GM06990 (cell line): ENCODE data around the gene NPTX1.

ENCODE experiments used
- DNase-seq: peaks from one replicate; pipeline ENCODE4 v3.0.0-alpha.2; 2011; ENCODE audit not compliant: insufficient read length; ENCODE audit errors: extremely low read depth
- H3K27me3 ChIP-seq: replicated peaks from 2 replicates; pipeline ENCODE4 v1.6.0; 2011; ENCODE audit warnings: low read length; ENCODE audit not compliant: control insufficient read depth, insufficient read depth
- H3K36me3 ChIP-seq: 2 replicates; pipeline ENCODE4 v1.5.1; 2011; ENCODE audit warnings: low read length; ENCODE audit not compliant: control insufficient read depth, insufficient read depth
- H3K4me3 ChIP-seq: replicated peaks from 2 replicates; pipeline ENCODE4 v1.5.1; 2011; ENCODE audit warnings: low read depth, mild to moderate bottlenecking, control low read depth, low read length
- TF ChIP-seq, protein P1 (sequence below): IDR thresholded peaks from 2 replicates; pipeline ENCODE4 v1.5.1; 2011; ENCODE audit warnings: low read length, control low read depth, mild to moderate bottlenecking, inconsistent platforms; ENCODE audit not compliant: insufficient read depth, poor library complexity, severe bottlenecking

The NPTX1 gene

GRCh38 chr17:80427366-80428282, 48.8 kb downstream of the NPTX1 start:
- DNase-seq: peak; percentile 9
- H3K36me3 ChIP-seq: no peaks in the 10 kb centered on the region
- H3K27me3 ChIP-seq: no peaks in the 10 kb centered on the region
- TF ChIP-seq, protein P1, sequence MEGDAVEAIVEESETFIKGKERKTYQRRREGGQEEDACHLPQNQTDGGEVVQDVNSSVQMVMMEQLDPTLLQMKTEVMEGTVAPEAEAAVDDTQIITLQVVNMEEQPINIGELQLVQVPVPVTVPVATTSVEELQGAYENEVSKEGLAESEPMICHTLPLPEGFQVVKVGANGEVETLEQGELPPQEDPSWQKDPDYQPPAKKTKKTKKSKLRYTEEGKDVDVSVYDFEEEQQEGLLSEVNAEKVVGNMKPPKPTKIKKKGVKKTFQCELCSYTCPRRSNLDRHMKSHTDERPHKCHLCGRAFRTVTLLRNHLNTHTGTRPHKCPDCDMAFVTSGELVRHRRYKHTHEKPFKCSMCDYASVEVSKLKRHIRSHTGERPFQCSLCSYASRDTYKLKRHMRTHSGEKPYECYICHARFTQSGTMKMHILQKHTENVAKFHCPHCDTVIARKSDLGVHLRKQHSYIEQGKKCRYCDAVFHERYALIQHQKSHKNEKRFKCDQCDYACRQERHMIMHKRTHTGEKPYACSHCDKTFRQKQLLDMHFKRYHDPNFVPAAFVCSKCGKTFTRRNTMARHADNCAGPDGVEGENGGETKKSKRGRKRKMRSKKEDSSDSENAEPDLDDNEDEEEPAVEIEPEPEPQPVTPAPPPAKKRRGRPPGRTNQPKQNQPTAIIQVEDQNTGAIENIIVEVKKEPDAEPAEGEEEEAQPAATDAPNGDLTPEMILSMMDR: no peak
- no peak overlapping the region for H3K4me3 ChIP-seq

GRCh38 chr17:80426671-80427326, 49.6 kb downstream of the NPTX1 start:
- TF ChIP-seq, protein P1: peak; percentile 98
- H3K4me3 ChIP-seq: no peak overlapping the region
- H3K36me3 ChIP-seq: no peaks in the 10 kb centered on the region
- H3K27me3 ChIP-seq: no peaks in the 10 kb centered on the region
- peak; percentile 72 for DNase-seq

DNA sequence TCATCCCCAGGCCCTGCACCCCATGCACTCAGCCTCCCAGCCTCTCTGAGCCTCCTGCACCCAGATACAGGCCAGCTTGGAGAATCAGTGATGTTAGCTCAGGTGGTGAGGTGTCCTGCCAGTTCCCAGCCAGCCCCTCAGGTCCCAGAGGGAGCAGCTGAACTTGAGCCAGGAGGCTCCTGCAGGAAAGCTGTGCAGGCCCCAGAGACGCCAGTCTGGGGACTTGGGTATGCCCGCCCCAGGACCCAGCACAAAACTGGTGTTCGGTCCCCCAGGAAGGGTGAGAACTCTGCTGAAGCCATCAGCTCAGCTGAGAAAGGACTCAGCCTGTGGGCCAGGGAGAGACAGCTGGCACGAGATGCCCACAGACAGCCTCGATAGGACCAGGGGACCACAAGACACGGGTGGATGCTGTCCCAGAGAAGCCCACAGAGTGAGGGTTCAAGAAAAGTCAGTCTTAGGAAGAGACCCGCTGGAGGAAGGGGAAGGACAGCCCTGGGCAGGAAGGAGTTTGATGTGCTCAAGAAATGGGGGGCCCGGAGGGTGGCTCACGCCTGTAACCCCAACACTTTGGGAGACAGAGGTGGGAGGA, 50.5 kb downstream of the NPTX1 start:
- Histone ChIP-seq H3K4me3 (no peak overlapping the region), H3K27me3 (no peaks in the 10 kb centered on the region), H3K36me3 (no peaks in the 10 kb centered on the region)
- TF ChIP-seq, protein P1: no peak
- DNase-seq: no peak

DNA sequence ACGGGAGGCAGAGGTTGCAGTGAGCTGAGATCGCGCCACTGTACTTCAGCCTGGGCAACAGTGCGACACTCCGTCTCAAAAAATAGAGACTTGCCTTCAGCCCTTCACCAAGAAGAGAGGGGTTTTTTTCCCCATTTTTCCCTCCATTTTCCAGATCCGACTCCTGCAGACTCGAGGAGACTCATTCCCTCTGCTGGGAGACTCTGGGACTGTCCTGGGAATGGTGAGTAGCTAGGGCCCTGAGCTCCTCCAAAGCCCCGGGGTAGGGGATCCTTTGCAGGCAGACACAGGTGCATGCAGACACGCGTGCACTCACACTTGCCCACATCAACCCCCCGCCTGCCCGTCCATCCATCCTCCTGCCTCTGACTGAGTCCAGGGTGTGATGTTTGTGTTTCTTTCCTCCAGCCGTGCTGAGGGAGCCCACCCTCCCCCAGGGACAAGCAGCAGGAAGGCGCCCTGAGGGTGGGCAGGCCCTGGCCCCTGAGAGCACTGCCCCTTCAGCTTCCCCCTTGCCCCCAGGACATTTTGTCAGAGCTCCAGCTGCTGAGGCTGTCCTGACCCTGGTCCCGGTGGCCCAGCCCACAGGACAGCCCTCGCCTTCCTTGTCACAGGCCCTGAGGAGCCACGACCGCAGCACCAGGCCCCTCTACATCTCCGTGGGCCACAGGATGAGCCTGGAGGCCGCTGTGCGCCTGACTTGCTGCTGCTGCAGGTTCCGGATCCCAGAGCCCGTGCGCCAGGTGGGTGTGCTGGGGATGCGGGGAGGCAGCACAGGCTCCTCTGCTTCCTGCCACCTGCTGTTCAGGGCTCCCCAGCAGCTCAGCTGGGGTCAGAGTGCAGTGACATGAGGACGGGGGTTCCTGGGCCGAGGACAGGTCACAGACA, 51.3 kb downstream of the NPTX1 start:
- DNase-seq: no peak
- TF ChIP-seq, protein P1: no peak
- Histone ChIP-seq H3K4me3 (no peak overlapping the region), H3K36me3 (no peaks in the 10 kb centered on the region), H3K27me3 (no peaks in the 10 kb centered on the region)

DNA sequence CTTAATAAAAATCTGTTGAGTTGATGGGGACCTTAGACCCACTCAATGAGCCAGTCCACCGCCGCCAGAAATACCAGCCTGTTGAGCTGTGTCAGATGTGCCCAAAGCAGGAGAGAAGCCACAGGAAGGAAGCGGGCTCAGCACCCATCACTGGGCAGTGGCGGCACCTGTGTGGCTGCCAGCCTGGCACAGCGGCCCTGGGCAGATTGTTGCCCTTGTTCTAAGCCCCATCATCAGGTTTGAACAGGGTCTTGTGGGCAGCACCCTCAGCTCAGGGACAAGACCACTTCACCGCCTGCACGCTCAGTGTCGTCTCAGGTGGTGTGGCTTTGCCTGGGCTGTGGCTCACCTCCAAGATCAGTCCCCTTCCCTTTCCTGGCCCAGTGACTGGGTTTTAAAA, 52.1 kb downstream of the NPTX1 start:
- TF ChIP-seq, protein P1: no peak
- H3K27me3 ChIP-seq: no peaks in the 10 kb centered on the region
- no peaks in the 10 kb centered on the region for H3K36me3 ChIP-seq
- DNase-seq: no peak
- H3K4me3 ChIP-seq: no peak overlapping the region
